ENCODE measurements around the gene KIF17.

DNA sequence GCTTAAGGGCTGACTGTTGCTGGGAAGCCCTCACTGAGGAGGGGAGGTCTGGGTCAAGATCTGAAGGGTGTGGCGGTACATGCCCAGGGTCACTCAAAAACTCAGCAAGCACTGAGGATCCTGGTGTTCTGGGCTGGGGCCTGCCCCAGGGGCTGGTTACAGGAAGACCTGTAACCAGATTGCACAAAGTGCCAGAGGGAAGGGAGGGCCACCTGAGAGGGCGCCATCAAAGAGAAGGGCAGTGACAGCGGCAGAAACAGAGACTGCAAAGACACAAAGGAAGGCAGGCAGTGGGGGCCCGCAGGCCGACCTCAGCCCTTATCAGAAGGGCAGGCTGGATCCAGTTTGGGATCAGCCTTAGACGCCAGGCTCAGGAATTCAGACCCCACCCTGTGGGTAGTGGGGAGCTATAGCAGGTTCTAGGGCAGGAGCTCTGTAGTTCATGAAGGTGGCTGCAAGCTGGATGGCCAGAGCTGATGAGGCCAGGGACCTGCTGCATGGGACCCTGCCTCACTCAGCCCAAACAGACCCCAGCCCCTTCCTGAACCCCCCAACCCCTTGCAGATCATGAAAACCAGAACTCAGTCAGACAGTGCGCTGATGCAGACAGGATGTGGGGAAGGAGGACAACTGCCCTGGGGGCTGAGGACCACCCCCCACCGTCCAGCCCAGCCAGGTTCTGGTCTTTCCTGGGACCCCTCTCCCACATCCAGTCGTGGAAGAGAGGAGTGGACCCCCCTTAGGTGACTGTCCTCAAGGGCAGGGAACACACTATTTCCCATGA, 10.8 kb upstream of the KIF17 start:
- TF ChIP-seq, protein P1, sequence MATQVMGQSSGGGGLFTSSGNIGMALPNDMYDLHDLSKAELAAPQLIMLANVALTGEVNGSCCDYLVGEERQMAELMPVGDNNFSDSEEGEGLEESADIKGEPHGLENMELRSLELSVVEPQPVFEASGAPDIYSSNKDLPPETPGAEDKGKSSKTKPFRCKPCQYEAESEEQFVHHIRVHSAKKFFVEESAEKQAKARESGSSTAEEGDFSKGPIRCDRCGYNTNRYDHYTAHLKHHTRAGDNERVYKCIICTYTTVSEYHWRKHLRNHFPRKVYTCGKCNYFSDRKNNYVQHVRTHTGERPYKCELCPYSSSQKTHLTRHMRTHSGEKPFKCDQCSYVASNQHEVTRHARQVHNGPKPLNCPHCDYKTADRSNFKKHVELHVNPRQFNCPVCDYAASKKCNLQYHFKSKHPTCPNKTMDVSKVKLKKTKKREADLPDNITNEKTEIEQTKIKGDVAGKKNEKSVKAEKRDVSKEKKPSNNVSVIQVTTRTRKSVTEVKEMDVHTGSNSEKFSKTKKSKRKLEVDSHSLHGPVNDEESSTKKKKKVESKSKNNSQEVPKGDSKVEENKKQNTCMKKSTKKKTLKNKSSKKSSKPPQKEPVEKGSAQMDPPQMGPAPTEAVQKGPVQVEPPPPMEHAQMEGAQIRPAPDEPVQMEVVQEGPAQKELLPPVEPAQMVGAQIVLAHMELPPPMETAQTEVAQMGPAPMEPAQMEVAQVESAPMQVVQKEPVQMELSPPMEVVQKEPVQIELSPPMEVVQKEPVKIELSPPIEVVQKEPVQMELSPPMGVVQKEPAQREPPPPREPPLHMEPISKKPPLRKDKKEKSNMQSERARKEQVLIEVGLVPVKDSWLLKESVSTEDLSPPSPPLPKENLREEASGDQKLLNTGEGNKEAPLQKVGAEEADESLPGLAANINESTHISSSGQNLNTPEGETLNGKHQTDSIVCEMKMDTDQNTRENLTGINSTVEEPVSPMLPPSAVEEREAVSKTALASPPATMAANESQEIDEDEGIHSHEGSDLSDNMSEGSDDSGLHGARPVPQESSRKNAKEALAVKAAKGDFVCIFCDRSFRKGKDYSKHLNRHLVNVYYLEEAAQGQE (IDR thresholded peaks at IDR 0.05; ENCODE audit: insufficient replicate concordance, low read depth) = no peak
- TF ChIP-seq CTCF (IDR thresholded peaks at IDR 0.05; ENCODE audit: insufficient read depth, low read length) = no peak
- no peak for TF ChIP-seq POLR2AphosphoS5 (IDR thresholded peaks at IDR 0.05; ENCODE audit: low read depth)
- no peak for TF ChIP-seq GABPA (IDR thresholded peaks at IDR 0.05; ENCODE audit: low read depth)
- no peak for TF ChIP-seq SPI1 (IDR thresholded peaks at IDR 0.05; ENCODE audit: borderline replicate concordance, low read depth)
